Tibial nerve (tissue), 4 donors: ENCODE measurements around the gene LMX1B.

Source experiments
- CTCF ChIP-seq, 5 experiments: fragments of 200-600 bp in 3 of 5; fragments of 450-650 bp in 2 of 5; sonication (generic) in 3 of 5; IDR thresholded peaks; one replicate each; pipeline ENCODE4 v1.5.1; 2016 to 2019; ENCODE audit warnings: antibody characterized with exemption in 5 of 5, mild to moderate bottlenecking in 3 of 5, moderate library complexity in 2 of 5
- EP300 ChIP-seq, 2 donors: sonication (generic); formaldehyde crosslinking; IDR thresholded peaks; one replicate each; pipeline ENCODE4 v1.6.1; 2017; ENCODE audit warnings: antibody characterized with exemption in 2 of 2, mild to moderate bottlenecking in 1 of 2
- POLR2A ChIP-seq, 2 donors: fragments of 450-650 bp; IDR thresholded peaks; one replicate each; pipeline ENCODE4 v1.6.1; 2017; ENCODE audit warnings: antibody characterized with exemption in 2 of 2, mild to moderate bottlenecking in 2 of 2, moderate library complexity in 2 of 2

- no peak for TF ChIP-seq POLR2A (IDR thresholded peaks at IDR 0.05)
- TF ChIP-seq CTCF (IDR thresholded peaks at IDR 0.05), result no peak
- no peak for TF ChIP-seq EP300 (IDR thresholded peaks at IDR 0.05)
Measured at GRCh38 chr9:126667190-126668055, 53.7 kb downstream of the LMX1B start.
